Left renal cortex interstitium (tissue), 4 donors: ENCODE measurements around the gene RNF214. TPM values are rescaled to one million over a fixed set of nuclear protein-coding genes. Genes with fewer than 3 reads are reported as not detected.
"Not testable (repeated sequence)": the region's sequence is repeated elsewhere in the genome, so short reads cannot be mapped to it uniquely, and the experiment has no call there.

Experiments
- DNase-seq, 4 donors: peaks; one replicate each; pipeline ENCODE4 v3.0.0-alpha.2; 2013; ENCODE audit warnings: low read depth in 4 of 4, low spot score in 2 of 4, missing footprints in 1 of 4
- polyA plus RNA-seq, 4 donors: library from polyadenylated mRNA; unstranded; fragments of 120-200 nt; gene quantifications; one replicate each; pipeline ENCODE4 v1.2.1, GENCODE V29; 2013; ENCODE audit not compliant: insufficient read length in 4 of 4

The RNF214 gene
- polyA plus RNA-seq, 4 donors = 24.5 to 36.7 (median 32.9) TPM

DNA sequence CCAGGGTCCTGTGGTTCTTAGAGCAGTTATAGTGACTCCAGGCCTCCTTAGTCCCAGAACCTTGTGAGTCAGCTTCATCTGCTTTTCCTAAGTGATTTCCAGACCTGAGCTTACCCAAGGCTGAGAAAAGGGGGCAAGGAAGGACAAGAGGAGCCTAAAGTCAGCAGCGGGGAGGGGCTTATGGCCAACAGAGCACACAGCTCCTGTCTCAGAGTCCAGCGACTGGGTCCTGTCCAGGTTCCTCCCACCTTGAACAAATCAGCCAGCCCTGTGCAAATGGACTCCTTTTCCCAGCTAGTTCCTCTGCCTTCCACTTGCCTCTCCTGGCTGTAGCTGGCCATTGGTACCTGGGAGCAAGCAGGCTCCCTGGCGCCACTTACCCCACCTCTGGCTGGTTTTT, 72.7 kb downstream of the RNF214 start:
- no peak for DNase-seq

DNA sequence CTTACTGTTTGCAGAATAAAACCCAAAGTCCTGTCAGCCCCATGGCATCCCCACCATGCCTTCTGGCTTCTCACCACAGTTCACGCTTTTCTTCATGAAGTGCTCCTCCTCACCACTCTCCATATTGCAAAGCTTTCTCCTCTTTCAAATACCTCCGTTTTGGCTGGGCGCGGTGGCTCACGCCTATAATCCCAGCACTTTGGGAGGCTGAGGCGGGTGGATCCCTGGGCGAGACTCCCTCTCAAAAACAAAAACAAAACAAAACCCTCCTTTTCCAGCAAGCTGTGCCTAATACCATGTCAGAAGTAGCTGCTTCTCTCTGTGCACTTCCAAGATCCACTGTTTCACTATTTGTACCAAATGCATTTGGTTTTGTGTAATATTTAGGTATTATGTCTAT, 76.8 kb downstream of the RNF214 start:
- DNase-seq = no peak

DNA sequence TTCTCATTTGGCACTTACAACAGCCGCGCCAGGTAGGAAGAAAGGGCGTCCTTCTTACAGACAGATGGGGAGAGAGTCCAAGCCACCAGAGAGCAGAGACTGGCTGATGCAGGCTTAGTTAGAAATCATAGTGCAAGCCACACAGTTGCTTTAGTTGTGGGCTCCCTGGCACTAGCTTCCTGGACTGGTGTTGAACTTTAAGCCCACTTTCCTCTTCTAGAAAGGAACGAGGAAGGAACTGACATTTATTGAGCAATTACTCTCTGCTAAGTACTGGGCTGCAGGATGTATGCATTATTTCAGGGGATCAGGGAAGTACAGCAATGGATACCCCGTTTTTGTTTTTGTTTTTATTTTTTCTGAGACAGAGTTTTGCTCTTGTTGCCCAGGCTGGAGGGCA, 80.6 kb downstream of the RNF214 start:
- DNase-seq = no peak

DNA sequence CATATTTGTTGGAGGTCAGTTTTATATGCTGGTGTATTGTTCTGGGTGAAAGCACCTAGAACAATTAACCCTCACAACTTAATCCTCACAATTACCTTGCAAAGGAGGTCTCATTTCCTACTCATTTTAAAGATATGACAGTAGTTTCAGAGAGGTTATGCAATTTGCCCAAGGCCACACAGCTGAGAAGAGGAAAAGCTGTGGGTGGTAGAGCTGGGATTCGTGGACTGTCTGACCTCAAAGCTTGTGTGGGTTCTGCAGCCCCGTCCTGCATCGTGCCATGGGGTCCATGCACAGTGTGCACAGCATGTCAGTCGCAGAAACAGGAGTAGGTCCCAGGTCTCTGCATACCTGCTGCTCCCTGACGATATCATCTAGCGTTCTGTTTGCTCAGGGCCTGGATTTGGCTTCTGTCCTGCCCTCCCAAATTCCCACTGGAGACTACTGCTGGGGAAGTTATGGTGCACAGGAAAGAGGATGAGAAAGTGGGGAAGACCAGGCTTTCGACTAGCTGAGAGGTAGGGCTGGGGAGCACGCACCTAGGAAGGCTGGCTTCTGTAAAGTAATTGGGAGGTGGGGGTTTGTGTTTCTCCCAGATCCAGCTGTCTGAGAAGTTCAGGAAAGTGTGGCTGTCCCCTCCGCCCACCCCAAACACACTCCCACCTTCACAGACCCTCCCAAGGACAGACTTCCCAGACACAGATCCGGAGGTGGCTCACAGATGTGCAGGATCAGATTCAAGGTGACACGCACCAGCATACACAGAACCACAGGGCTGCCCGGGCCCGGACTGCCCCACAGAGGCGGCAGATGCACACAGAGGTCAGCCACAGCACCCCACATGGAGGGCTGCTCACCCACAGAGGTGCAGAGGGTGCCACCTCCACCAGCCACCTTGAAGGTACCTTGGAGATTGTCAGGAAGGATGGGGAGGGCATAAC, 81.6 kb downstream of the RNF214 start:
- DNase-seq = no peak

DNA sequence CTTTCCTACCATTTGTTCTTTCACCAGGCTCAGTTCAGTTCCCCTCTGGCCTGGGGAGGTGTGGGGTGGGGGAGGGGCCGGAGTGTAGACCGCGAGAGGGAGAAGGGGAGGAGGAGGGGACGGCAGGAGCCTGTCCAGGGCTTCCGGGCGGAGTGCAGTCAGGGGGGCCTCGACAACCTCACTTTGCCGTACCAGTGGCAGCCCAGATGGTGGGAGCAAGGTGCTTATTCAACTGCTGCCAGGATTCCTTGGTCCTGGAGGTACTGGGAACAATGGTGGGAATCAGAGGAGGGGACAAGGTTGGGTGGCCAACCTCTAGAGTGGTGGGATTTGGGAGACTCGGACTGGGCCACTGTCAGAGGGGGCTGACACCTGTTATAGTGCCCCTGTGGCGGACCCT, 82.4 kb downstream of the RNF214 start:
- no peak for DNase-seq

DNA sequence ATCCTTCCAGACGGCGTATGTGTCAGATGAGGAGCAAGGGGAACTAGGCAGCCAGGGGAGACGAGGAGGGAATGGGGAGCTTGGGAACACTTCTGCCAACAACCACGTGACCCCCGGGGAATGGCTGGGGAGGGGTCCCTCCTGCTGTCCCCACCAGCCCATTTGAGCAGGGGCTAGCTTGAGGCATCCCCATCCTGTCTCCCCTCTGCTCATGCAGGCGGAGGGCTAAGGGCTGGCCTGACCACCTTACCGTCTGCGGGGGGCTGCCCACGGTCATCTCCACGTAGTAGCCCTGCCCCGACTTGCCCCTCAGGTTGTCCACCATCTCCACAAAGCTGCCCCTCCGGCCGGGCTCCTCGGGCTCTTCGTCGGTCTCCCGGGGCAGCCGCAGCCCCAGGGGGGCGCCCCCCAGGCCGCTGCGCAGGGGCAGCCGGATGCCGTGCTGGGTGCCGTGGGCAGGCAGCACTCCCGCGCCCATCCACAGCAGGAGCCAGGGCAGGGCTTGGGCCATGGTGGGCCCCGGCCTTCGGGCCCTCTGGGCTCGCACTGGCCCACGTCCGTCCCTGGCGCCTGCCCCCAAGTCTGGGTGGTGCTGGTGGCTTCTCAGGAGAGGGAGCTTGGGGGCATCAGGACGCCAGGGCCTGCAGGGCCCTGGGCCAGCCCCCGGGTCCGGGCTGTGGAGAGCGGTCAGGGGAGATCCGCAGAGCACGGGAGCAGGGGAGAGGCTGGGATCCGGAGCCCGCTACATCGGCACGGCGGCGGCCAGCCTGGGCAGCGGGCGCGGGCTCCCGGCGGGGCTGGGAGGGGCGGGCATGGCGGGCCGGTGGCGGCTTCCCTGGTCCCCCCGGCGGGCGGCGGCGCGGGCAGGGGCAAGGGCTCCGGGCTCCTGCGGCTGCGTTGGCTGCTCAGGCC, 83.1 kb downstream of the RNF214 start:
- no peak for DNase-seq

DNA sequence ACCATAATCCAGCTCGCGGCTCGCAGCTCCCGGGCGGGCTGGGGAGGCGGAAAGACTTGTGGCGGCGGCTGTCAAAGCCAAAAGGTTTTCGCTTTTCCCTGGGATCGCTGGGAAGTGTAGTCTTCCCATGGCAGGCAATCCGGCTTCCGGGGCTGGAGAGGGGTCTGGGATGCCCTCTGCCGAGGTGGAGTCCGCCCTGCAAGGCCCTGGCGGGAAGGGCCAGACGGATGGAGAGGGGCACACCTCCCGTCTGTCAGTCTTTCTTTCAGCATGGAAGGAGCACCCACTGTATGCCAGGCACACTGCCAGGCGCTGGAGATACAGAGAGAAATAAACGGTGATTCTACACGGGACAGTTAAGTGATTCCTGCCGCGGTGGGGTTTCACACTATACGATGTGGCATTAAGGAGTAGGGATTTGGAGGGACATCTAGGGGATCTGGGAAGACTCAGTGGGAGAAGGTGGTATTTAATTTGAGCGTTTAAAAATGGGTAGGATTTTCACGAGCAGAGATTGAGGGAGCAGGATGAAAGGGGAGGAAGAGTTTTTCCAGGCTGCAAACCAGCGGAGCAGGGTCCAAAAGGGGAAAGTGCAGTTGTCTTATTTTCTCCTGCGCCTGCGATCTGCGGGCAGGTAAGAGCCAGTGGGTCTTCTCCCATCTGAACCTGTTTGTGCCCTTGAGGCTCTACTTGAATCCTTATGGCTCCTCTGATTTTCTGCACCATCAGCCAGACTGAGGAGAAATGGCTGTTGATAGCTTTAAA, 83.9 kb downstream of the RNF214 start, which contains the start of gene BACE1:
TSS of gene BACE1 (minus strand) at position 60 of the 765 bp plus-strand sequence. CDS start 461 bp downstream, outside the sequence.
- peak; percentile 55 to 83 (median 64) for DNase-seq

DNA sequence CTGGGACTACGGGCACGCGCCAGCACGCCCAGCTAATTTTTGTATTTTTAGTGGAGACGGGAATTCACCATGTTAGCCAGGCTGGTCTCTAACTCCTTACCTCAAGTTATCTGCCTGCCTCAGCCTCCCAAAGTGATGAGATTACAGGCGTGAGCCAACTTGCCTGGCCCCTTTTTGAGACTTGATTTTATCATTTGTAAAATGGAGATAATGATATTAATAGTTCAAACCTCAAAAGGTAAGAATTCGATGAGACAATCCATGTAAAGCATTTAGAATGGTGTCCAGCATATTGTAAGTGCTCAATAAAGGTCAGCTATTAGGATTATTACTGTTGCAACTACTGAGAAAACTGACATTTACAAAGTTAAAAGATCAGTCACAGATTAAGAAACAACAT, 86.3 kb downstream of the RNF214 start:
- no peak for DNase-seq

DNA sequence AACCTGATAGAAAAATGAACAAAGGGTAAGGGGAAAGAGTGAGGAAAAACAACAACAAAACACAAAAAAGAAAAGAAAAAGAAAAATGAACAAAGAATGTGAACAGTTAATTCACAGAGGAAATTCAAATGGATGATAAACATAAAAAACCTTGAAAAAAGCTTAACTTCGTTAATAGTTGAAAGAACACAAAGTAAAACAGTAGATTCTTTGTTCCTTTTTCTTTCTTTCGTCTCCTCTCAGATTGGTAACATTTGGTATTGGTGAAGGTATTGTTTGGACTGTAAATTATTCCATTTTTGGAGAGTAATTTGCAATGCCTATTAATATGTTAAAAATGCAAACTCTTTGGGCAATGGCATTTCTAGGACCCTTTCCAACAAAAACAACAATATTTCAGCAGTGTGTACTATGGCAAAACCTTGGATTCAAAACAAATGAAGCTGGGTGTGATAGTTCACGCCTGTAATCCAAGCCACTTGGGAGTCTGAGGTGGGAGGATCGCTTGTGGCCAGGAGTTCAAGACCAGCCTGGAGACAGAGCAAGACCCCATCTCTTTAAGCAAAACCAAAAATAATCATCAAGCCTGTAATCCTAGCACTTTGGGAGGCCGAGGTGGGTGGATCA, 86.9 kb downstream of the RNF214 start:
- no peak for DNase-seq

DNA sequence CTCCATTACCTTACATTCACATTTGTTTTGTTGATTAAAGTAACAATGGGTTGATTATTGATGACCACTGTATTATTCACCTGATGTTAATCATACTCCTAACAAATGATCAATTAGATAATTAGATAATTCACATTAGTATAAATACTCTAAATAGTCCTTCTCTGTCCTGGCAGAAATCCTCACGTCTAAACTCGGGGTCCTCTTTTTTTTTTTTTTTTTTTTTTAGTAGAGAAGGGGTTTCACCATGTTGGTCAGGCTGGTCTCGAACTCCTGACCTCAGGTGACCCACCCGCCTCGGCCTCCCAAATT, 94.7 kb downstream of the RNF214 start:
- not testable (repeated sequence) for DNase-seq

DNA sequence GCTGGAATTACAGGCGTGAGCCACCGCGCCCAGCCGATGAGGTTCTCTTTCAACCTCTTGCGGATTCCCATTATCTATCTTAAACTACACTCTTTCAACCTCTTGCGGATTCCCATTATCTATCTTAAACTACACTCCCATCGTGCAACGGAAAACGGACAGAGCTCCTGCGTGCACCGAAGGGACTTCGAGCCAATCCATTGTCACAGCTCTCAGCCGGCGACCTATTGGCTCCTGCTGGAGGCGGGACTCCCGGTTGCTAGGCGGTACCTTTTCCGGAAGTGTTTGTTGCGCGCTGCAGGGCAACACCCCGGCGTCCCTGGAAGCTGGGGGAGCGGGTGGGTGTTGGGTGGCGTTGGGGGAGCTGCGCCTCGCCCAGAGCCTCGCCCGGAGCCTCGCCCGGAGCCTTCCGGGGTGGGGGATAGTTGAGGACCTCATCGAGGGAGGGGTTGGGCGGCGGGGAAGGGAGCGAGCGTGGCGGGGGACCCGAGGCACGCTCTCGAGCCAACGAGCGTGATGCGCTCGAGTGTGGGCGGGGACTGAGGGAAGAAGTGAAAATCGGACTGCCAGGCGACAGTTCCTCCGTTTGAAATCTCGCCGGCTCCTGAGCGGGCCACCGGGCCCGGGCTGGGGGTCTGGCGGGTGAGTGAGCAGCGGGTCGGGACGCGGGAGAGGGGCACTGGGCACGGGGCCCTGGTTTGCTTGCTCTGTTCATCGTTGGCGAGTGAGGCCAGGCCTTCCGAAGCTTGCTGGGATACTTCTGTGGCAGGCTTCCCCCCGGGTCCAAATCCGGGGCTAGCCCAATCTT, 95.3 kb downstream of the RNF214 start, which contains the start of gene CEP164:
TSS of gene CEP164 (plus strand) at position 288 of the 808 bp plus-strand sequence. CDS start 10,733 bp downstream, outside the sequence.
- DNase-seq = peak; percentile 81 to 91 (median 88)

DNA sequence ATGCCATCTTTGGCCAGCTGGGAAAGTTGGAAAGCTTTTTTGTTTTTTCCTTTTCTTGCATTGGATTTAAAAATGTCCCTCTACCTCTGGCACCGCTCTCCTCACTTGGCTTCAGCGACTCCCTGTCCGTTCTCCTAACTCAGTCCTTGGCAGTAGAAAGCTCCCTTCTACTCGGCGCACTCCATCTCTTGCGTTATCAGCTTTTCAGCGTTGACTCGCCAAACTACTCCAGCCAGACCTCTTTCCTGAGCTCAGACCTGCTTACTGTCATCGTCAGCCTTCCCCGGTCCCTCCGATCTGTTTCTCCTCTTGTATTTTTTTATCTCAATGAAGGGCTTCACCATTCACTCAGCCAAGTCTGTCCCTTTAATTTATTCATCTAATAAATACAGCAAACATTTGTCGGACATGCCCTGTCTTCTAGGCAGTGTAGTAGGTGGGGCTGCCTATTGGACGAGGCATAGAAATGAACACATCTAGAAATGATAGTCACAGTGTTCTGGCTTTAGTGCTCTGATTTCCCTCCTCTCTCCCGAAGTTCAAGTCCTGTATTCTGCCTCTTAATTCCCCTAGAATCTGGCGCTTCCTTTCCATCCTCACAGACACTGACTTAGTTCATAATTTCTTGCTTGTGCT, 96.0 kb downstream of the RNF214 start:
- no peak for DNase-seq

DNA sequence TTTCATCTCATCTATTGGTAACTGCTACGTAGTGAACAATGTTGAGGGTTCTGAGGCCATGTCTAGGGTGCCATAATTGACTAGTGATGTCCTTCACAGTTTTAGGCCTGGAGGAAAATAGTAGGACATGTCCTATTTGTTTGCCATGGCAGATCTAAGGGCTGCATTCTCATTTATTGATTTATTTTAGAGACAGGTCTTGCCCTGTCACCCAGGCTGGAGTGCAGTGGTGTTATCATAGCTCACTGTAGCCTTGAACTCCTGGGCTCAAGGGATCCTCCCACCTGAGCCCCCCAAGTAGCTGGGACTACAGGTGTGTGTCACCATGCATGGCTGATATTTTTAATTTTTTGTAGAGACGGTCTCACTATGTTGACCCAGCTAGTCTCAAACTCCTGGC, 100.4 kb downstream of the RNF214 start:
- DNase-seq = no peak

DNA sequence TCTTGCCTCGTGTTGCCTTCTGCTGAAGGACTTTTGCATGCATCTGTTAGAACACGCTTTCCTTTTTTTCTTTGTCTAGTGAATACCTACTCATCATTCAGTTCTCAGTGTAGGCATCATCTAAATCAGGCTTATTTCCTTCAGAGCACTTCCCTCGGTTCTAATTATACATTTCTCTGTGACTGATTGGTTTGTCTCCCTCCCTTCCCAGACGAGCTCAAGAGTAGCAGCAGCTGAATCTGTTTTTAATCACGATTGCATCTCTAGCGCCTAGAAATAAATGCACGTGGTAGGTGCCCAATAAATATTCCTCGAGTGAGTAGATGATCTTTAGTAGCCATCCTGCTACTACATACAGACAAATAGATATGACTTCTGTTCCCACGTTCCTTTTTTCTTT, 101.4 kb downstream of the RNF214 start:
- DNase-seq = no peak

DNA sequence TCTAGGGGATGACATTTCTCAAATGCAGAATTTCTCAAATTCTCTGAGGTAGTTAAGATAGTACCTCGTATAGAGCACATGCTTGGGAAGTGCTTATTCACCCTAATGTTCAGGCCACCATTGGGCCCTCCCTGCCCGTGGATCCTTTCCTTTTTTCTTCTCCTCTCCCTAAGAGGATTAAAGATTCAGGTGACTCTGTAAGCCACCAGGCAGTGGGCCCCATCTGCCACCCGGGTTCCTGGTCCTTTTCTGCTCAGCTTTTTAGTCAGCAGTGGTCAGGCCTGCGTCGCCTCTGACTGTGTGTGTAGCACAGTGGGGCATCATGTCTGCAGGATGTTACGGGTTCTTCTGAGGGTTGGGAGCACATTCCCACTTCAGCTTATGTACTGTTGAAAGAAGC, 102.4 kb downstream of the RNF214 start:
- DNase-seq = no peak

DNA sequence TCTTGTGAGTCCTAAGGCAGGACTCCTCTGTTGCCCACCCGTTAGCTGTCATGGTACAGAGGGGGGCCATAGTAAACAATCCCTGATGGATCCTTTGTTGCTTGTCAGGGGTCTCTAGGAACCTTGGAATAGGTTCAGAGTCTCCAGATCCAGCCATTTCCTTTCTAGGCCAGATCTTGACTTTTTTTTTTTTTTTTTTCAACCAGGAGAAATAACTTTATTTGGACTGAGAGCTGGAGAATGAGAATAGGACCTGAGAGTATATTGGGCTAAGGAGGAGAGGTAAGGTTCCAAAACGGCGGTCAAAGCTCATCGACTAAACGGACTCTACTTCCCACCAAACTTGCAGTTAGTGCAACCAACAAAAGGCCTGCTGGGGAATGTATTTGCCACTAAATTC, 102.9 kb downstream of the RNF214 start:
- DNase-seq = no peak
